ENCODE data around the gene PCED1A.

The PCED1A gene

DNA sequence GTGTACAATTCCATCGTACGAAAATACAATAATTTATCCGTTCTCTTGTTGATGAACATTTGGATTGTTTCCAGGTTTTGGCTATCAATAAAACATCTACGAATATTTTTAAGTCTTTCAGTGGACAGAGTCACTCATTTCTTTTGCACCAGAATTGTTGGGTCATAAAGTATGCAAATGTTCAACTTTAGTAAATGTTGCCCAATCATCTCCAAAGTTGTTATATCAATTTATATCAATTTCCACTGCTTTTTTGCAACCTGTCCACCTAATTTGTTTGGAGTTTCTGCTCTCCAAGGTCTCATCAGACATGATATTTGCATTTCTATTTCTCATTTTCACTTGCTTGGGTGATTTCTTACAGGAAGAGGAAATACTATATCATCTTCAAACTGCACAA lies 13.8 kb downstream of the PCED1A start:
- TF ChIP-seq ZFX (IDR thresholded peaks at IDR 0.05): no peak
- TF ChIP-seq, protein P1, sequence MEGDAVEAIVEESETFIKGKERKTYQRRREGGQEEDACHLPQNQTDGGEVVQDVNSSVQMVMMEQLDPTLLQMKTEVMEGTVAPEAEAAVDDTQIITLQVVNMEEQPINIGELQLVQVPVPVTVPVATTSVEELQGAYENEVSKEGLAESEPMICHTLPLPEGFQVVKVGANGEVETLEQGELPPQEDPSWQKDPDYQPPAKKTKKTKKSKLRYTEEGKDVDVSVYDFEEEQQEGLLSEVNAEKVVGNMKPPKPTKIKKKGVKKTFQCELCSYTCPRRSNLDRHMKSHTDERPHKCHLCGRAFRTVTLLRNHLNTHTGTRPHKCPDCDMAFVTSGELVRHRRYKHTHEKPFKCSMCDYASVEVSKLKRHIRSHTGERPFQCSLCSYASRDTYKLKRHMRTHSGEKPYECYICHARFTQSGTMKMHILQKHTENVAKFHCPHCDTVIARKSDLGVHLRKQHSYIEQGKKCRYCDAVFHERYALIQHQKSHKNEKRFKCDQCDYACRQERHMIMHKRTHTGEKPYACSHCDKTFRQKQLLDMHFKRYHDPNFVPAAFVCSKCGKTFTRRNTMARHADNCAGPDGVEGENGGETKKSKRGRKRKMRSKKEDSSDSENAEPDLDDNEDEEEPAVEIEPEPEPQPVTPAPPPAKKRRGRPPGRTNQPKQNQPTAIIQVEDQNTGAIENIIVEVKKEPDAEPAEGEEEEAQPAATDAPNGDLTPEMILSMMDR (conservative IDR thresholded peaks at IDR 0.05): no peak
- no peak overlapping the region for H3K27ac ChIP-seq

DNA sequence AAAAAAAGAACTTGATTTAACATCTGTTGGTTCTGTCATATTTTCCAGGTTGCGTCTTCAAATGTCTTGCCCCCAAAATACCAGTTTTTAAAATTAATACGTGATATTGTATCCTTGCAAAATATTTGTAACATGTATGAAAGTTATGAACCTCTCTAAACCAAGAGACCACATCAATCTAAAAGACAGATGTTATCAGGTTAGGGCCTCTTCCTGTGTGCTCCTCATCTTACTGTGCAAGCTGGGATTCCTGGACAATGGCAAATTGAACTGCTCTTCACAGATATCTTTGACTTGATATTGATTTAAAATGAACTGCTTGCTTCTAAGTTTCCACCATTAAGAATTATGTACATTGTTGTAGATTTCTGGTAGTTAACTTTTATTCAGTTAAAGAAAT lies 14.7 kb downstream of the PCED1A start:
- no peak overlapping the region for H3K27ac ChIP-seq
- TF ChIP-seq, protein P1 (conservative IDR thresholded peaks at IDR 0.05): no peak
- no peak for TF ChIP-seq ZFX (IDR thresholded peaks at IDR 0.05)

DNA sequence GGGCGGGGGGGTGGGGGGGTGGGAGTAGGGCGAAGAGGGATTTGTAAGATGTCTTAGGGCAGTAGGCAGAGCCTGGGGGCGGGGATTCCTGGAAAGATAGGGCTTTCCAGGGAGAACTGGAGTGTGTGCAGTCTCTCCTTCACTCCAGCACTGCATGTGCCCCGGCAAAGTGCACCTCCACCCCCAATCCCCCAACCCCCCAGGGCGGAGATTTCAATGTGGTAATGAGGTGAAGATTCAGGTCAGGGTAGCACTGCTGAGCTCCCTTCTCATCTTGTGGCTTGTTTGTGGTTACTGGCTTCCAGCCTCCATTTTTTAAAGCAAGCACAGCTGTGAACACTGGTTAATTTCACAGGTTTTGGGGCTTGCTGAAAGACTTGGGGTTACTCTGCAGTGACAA lies 18.4 kb downstream of the PCED1A start:
- TF ChIP-seq, protein P1 (conservative IDR thresholded peaks at IDR 0.05): no peak
- no peak for TF ChIP-seq ZFX (IDR thresholded peaks at IDR 0.05)
- H3K27ac ChIP-seq: no peak overlapping the region

DNA sequence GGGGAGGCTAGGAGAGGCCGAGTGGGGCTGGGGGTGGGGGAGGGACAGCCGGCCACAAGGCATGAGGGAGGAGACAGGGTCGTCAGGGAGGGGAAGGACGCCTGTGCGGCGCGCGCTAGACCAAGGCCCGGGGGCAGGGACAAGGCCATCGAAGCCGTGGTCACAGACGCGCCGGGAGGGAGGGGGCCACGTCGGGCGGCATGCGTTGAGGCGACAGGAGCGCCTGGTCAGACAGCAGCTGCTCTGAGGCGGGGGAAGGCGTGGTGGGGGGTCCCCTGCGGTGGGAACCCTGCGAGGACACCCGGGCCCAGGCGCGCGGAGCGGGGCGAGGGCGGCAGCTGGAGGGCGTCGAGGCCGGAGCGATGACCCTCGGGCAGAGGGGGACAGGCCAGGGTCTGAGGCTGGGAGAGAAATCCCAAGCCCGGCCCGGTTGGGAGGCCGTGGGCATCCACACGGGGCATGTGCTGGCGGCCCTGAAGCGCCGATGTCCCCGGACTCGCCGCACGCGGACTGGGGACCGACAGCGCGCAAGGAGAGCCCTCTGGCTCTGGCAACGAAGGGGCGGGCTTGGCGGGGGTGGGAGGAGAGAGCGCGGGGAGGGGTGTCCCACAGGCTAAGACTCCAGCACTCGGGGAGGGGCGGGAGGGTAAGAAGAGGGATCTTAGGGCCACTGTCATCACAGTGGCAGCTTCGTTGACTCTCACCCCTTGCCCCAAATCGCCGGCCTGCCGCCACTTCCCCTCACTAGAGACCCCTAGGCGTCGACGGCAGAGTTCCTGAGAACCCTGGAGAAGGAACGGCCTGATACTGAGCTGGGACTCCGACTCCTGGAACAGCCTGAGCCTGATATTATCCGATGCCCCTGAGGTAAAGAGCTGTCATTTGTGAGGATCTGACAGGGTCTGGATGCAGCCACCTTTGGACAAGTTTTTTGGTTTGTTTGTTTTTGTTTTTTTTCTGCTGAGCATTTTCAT lies 19.3 kb downstream of the PCED1A start:
- no peak overlapping the region for H3K27ac ChIP-seq
- TF ChIP-seq, protein P1 (conservative IDR thresholded peaks at IDR 0.05): no peak
- TF ChIP-seq ZFX (IDR thresholded peaks at IDR 0.05): no peak

DNA sequence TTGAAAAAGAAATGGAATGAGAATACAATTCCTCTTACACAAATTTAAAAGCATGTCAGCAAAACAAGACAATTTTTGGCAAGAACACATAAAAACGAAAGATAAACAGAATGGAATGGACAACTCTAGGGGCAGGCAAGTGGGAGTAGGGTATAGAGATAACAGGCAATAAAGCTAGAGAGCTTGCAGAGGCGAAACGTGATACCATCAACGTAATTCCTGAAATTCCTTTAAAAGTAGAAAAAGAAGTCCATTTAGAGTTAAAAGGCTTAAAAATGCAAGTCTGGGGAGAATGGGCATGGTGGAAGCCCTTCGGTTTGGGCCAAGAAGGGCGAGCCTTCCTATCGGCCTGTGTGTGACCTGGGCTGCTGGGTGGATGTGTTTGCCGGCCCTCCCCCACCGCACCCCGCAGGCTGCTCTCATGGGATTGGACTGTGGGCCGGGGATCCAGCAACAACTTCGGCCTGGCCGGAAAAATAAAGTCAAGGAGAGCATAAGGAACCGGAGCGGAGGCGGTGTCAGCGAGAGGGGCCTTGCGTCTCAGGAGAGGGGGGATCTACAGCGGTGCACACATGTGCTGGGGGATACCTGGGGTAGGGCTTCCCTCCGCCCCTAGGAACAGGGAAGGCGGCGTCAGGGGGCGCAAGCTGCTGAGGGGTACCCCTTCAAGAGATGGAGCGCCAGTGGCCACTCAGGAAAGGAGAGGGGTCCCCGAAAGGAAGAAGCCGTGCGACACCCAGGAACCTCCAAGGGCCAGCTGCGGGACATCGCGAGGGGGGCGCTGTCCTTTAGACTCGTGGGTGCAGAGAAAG lies 20.2 kb downstream of the PCED1A start:
- no peak overlapping the region for H3K27ac ChIP-seq
- TF ChIP-seq, protein P1 (conservative IDR thresholded peaks at IDR 0.05): no peak
- TF ChIP-seq ZFX (IDR thresholded peaks at IDR 0.05): no peak

DNA sequence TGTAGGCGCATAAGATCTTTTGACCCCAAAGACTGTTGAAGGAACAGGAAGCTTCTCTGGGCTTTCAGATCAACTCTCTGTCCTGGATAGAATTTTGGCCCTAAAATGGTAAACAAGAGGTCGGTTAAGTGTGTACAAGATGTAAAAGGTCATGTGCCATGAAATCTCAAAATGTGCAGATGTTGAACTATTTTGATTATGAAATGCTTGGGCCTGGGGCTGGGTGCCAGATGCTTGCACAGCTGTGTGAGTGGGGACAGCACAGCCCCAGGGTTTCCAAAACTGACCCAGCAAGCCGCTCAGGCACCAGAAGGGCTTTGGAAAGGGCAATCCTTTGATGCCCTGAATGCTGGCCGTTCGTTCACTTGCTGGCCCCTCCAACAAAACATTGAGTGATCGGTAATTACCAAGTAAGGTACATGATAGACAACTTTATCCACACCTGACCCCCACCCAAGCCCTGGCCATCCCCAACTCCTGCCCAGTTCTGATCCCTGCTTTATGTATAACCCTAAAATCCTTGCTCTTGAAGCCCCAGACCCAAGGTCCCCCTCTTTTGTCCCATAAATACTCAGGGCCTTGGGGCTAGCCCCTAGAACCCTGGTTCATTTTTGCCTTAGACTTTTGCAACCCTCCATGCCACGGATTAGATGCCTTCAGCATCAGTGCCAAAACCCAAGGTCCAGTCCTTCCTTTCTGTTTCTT lies 22.4 kb downstream of the PCED1A start:
- H3K27ac ChIP-seq: no peak overlapping the region
- no peak for TF ChIP-seq ZFX (IDR thresholded peaks at IDR 0.05)
- TF ChIP-seq, protein P1 (conservative IDR thresholded peaks at IDR 0.05): no peak
